Left ventricle myocardium inferior (tissue), 1 donor: ENCODE results near the gene RRAGD. TPM values are rescaled to one million over a fixed set of nuclear protein-coding genes. Genes with fewer than 3 reads are reported as not detected.
A peak's percentile ranks its signal among the peaks of the same experiment; 100 is the strongest.

Source experiments
- DNase-seq: peaks from one replicate; pipeline ENCODE4 v3.0.0-alpha.2; 2020
- H3K27ac ChIP-seq: fragments of 200-600 bp; replicated peaks from 2 replicates; pipeline ENCODE4 v1.8.0; 2021
- H3K27me3 ChIP-seq: fragments of 200-600 bp; 2 replicates; pipeline ENCODE4 v1.8.0; 2021; ENCODE audit warnings: low read depth
- H3K36me3 ChIP-seq: fragments of 200-600 bp; 2 replicates; pipeline ENCODE4 v1.8.0; 2021
- H3K4me1 ChIP-seq: fragments of 200-600 bp; 2 replicates; pipeline ENCODE4 v1.8.0; 2021
- H3K4me3 ChIP-seq: fragments of 200-600 bp; 2 replicates; pipeline ENCODE4 v1.8.0; 2021; ENCODE audit warnings: mild to moderate bottlenecking, moderate library complexity
- H3K9me3 ChIP-seq: fragments of 200-600 bp; replicated peaks from 2 replicates; pipeline ENCODE4 v1.8.0; 2021
- intact Hi-C: fragments of 100-400 bp; cut with micrococcal nuclease; formaldehyde crosslinking; loops from one replicate; pipeline ENCODE4 v1.11.0; 2022
- long read RNA-seq: library from polyadenylated mRNA; unstranded; transcript quantifications from one replicate; pipeline ENCODE4 v2.0.0, GENCODE V29; 2021
- total RNA-seq: library from RNA; stranded (reverse); fragmentation: NEBNext Ultra II Directional; extraction: Animal tissue kit (Norgen Biotek cat#: 25700); gene quantifications from one replicate; pipeline ENCODE4 v1.2.1, GENCODE V29; 2021
- TF ChIP-seq, protein P1 (sequence below): fragments of 200-600 bp; IDR thresholded peaks from 2 replicates; pipeline ENCODE4 v1.8.0; 2021; ENCODE audit warnings: antibody characterized with exemption, mild to moderate bottlenecking, borderline replicate concordance
- donor health status: DM: no; HTN: yes; CAD: no; lungs with severe emphysema.

The RRAGD gene, protein sequence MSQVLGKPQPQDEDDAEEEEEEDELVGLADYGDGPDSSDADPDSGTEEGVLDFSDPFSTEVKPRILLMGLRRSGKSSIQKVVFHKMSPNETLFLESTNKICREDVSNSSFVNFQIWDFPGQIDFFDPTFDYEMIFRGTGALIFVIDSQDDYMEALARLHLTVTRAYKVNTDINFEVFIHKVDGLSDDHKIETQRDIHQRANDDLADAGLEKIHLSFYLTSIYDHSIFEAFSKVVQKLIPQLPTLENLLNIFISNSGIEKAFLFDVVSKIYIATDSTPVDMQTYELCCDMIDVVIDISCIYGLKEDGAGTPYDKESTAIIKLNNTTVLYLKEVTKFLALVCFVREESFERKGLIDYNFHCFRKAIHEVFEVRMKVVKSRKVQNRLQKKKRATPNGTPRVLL
- 123 TPM for total RNA-seq
- long read RNA-seq, full-length matches to known transcripts: 151 of 198 reads
- long read RNA-seq, partial matches to known transcripts: 3 of 198 reads
- long read RNA-seq, other reads (novel, unspliced or antisense): 44 of 198 reads

DNA sequence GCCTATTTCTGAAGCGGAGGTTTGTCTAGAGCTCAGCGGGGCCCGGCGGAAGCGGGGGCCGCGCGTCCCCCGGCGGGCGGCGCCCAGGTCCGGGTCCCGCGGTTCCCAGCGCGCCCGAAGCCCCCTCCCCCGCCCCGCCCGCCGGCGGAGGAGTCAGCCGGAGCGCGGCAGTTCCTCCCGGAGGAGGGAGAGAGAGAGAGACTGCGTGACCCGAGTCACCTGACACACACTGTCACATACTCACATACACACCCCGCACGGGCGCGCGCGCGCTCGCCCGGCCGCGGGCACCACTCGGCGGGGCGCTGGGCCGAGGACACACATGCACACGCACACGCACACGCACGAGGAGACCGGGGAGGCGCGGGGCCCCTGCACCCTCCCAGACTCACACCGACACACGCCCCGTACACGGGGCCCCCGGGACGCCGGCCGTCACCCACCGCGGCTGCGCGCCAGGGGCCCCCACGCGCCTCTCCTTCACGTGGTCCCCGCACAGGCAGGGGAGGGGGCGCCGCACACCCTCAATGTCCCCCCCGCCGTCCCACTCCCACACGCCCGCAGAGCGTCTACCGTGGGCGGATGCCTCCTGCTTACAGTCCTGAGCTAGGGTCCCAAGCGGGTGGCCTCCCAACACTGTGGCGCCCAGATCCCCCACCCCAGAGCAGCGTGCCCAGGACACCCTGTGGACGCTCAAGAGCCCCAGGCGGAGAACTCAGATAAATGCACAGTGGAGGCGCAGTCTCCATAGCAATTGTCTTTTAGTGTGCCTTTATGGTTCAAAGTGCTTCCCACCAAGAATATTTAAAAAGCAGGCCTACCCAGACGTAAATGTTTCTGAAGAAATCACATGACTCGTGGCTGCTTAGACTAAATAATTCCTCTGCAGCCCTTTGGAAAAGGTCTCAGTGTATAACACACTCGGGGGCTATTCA is at the start of gene RRAGD:
Gene RRAGD (minus strand): TSS at position 203 of the 935 bp plus-strand sequence. CDS start 280 bp downstream, outside the sequence.
- Histone ChIP-seq H3K4me1 (peaks cover 56% of the 10 kb centered on the region), H3K27me3 (peaks cover 8% of the 10 kb centered on the region), H3K4me3 (peak within 1 kb of the TSS; percentile 88), H3K9me3 (no peaks in the 10 kb centered on the region), H3K36me3 (no peaks in the 10 kb centered on the region), H3K27ac (peak within 1 kb of the TSS; percentile 91)
- TF ChIP-seq, protein P1, sequence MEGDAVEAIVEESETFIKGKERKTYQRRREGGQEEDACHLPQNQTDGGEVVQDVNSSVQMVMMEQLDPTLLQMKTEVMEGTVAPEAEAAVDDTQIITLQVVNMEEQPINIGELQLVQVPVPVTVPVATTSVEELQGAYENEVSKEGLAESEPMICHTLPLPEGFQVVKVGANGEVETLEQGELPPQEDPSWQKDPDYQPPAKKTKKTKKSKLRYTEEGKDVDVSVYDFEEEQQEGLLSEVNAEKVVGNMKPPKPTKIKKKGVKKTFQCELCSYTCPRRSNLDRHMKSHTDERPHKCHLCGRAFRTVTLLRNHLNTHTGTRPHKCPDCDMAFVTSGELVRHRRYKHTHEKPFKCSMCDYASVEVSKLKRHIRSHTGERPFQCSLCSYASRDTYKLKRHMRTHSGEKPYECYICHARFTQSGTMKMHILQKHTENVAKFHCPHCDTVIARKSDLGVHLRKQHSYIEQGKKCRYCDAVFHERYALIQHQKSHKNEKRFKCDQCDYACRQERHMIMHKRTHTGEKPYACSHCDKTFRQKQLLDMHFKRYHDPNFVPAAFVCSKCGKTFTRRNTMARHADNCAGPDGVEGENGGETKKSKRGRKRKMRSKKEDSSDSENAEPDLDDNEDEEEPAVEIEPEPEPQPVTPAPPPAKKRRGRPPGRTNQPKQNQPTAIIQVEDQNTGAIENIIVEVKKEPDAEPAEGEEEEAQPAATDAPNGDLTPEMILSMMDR: peak; percentile 19
- DNase-seq: peak; percentile 78
- intact Hi-C loops: no loop called here

DNA sequence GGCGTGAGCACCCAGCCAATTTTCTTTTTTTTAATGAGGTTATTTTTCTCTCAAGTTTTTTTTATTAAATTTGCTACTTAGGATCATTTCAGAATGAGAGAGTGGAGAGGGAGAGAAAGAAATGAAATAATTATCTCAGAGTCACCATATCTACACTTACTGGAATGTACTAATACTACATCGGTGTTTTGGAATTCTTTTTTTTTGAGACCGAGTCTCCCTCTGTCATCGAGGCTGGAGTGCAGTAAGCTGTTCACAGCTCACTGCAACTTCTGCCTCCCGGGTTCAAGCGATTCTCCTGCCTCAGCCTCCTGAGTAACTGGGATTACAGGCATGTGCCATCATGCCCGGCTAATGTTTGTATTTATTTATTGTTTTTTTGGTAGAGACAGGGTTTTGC is 48.6 kb upstream of the RRAGD start:
- TF ChIP-seq, protein P1: no peak
- no peak for DNase-seq
- Histone ChIP-seq H3K9me3 (no peaks in the 10 kb centered on the region), H3K4me3 (no peak overlapping the region), H3K27ac (no peak overlapping the region), H3K36me3 (no peaks in the 10 kb centered on the region), H3K27me3 (no peaks in the 10 kb centered on the region), H3K4me1 (peaks cover 8% of the 10 kb centered on the region)
- intact Hi-C loops: no loop called here

DNA sequence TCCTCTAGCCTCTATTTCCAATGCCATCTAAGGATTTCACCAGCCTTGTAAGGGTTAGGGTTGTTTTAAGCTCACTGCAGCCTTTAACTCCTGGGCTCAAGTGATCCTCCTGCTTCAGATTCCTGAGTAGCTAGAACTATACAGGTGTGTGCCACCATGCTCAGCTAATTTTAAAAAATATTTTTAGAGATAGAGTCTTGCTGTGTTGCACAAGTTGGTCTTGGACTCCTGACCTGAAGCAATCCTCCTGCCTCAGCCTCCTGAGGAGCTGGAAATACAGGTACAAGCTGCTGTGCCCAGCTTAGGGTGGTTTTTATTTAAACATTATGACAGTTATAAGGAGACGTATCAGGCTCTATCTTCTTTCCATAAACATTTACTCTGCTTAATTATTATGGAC is 47.4 kb upstream of the RRAGD start:
- Histone ChIP-seq H3K36me3 (no peaks in the 10 kb centered on the region), H3K4me3 (no peak overlapping the region), H3K4me1 (peaks cover 6% of the 10 kb centered on the region), H3K27me3 (no peaks in the 10 kb centered on the region), H3K27ac (no peak overlapping the region), H3K9me3 (no peaks in the 10 kb centered on the region)
- DNase-seq: no peak
- TF ChIP-seq, protein P1: no peak
- intact Hi-C loops: no loop called here

DNA sequence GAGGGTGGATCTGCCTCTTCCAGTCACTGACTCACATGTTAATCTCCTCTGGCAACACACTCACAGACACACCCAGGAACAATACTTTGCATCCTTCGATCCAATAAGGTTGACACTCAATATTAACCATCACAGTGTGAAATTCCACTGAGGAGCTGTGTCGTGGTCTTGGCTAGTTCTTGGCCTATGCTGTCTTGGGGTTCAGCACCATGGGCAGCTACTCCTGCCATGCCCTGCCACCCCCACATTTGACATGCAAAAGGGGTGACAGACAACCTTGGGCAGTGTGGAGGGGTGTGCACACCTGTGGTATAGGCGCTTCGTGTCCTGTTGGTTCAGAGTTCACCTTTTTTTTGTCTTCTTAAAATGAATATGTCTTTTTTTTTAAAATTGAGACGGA is 46.6 kb upstream of the RRAGD start:
- TF ChIP-seq, protein P1: no peak
- Histone ChIP-seq H3K9me3 (no peaks in the 10 kb centered on the region), H3K4me1 (no peaks in the 10 kb centered on the region), H3K4me3 (no peak overlapping the region), H3K36me3 (no peaks in the 10 kb centered on the region), H3K27me3 (no peaks in the 10 kb centered on the region), H3K27ac (no peak overlapping the region)
- intact Hi-C loops: no loop called here
- no peak for DNase-seq

DNA sequence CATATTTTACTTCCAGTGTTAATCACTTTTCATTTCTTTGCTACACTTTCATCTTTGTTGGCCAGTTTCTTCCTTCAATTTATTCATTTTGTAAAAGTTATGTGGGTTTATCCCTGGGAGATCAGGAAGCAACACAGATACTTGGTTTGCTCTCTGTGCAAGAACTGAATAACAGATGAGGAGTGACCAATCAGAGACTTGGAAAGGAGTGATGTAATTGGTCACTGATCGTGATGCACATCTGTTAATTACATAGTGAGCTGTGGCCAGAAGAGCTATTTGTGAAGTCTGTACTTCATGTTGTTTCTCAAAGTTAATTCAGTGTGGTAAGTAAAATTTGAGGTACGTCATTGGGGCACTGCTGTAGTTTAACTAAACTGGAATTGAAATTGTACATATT is 42.2 kb upstream of the RRAGD start:
- TF ChIP-seq, protein P1: no peak
- Histone ChIP-seq H3K4me1 (peaks cover 5% of the 10 kb centered on the region), H3K36me3 (no peaks in the 10 kb centered on the region), H3K9me3 (no peaks in the 10 kb centered on the region), H3K4me3 (no peak overlapping the region), H3K27ac (no peak overlapping the region), H3K27me3 (no peaks in the 10 kb centered on the region)
- intact Hi-C loops: no loop called here
- DNase-seq: no peak
